ENCODE results near the gene INTS6. TPM values are rescaled to one million over a fixed set of nuclear protein-coding genes. Genes with fewer than 3 reads are reported as not detected.

INTS6 gene
- total RNA-seq, 1 experiment from 2014 or later = 45.5 TPM

DNA sequence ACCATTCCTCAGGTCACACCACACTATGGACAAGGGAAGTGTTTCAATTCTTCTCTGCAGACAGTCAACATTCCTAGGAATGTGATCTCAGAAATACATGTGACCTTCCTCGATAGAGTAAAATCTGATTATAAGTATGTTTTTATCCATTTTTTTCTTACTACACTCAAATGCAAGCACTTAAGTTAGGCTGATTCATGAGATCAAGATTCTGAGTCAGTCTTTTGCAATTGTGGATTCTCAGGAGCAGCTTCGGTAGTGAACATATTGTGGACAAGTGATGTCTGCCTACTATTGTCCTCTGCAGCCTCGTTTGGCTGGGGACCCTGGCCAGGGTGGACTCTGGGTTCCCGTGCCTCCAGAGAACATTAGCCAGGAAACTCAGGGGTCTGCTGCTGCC lies 110.1 kb downstream of the INTS6 start:
- Histone ChIP-seq H3K4me2 (no peak overlapping the region), H3K79me2 (ENCODE audit: low read depth) (no peaks in the 10 kb centered on the region), H3K36me3 (ENCODE audit: low read depth) (no peaks in the 10 kb centered on the region), H3K9me3 (ENCODE audit: insufficient read depth, low read depth) (no peaks in the 10 kb centered on the region), H4K20me1 (ENCODE audit: insufficient read depth) (no peaks in the 10 kb centered on the region), H3K4me1 (replicated peaks; ENCODE audit: insufficient read depth) (no peaks in the 10 kb centered on the region), H3K27me3 (ENCODE audit: insufficient read depth, low read depth) (no peaks in the 10 kb centered on the region), H3K4me3 (no peak overlapping the region), H3F3A (ENCODE audit: insufficient read depth, low read depth) (no peaks in the 10 kb centered on the region), H3K9me2 (ENCODE audit: insufficient read depth) (no peaks in the 10 kb centered on the region; the same call in 1 of the 2 replicates), H3K27ac (no peak overlapping the region), H2AFZ (no peak overlapping the region)
- ChIA-PET CTCF (interaction anchor here (0.6 kb wide), 1 partner anchor 222 kb away, joined by 3 read pairs; no protein-coding TSS in a partner anchor), POLR2A (ENCODE audit: unreplicated experiment) (no interaction called here)
- BruUV-seq (replicated peaks) = no TSS peak
- DNase-seq = no peak
- intact Hi-C loops (cut with micrococcal nuclease; ENCODE audit: unreplicated experiment) = no loop called here
- no peak for TF ChIP-seq CTCF (conservative IDR thresholded peaks at IDR 0.05)
- TF ChIP-seq EZH2 (IDR thresholded peaks at IDR 0.05; ENCODE audit: low read depth) = no peak

- Histone ChIP-seq H3F3A (ENCODE audit: insufficient read depth, low read depth) (no peaks in the 10 kb centered on the region), H3K4me2 (no peak overlapping the region), H3K9me3 (ENCODE audit: insufficient read depth, low read depth) (no peaks in the 10 kb centered on the region), H2AFZ (no peak overlapping the region), H3K27ac (no peak overlapping the region), H3K9me2 (ENCODE audit: insufficient read depth) (no peaks in the 10 kb centered on the region; the same call in 1 of the 2 replicates), H3K79me2 (ENCODE audit: low read depth) (no peaks in the 10 kb centered on the region), H4K20me1 (ENCODE audit: insufficient read depth) (no peaks in the 10 kb centered on the region), H3K27me3 (ENCODE audit: insufficient read depth, low read depth) (no peaks in the 10 kb centered on the region), H3K4me3 (no peak overlapping the region), H3K36me3 (ENCODE audit: low read depth) (no peaks in the 10 kb centered on the region), H3K4me1 (replicated peaks; ENCODE audit: insufficient read depth) (no peaks in the 10 kb centered on the region)
- DNase-seq = no peak
- intact Hi-C loops (cut with micrococcal nuclease; ENCODE audit: unreplicated experiment) = no loop called here
- CTCF ChIA-PET = interaction anchor here (0.6 kb wide), 1 partner anchor 221 kb away, joined by 3 read pairs; no protein-coding TSS in a partner anchor
- no peak for TF ChIP-seq CTCF (conservative IDR thresholded peaks at IDR 0.05)
- TF ChIP-seq EZH2 (IDR thresholded peaks at IDR 0.05; ENCODE audit: low read depth) = no peak
- POLR2A ChIA-PET (ENCODE audit: unreplicated experiment) = no interaction called here
- no TSS peak for BruUV-seq (replicated peaks)
These were observed 111.0 kb downstream of the INTS6 start for GRCh38 chr13:51341791-51342190.

- CTCF ChIA-PET = no interaction called here
- Histone ChIP-seq H3K4me2 (no peak overlapping the region), H2AFZ (no peak overlapping the region), H3K27ac (no peak overlapping the region), H3K27me3 (ENCODE audit: insufficient read depth, low read depth) (no peaks in the 10 kb centered on the region), H3K4me3 (no peak overlapping the region), H3K9me3 (ENCODE audit: insufficient read depth, low read depth) (no peaks in the 10 kb centered on the region), H3K36me3 (ENCODE audit: low read depth) (no peaks in the 10 kb centered on the region), H3K9me2 (ENCODE audit: insufficient read depth) (no peaks in the 10 kb centered on the region; the same call in 1 of the 2 replicates), H3F3A (ENCODE audit: insufficient read depth, low read depth) (no peaks in the 10 kb centered on the region), H4K20me1 (ENCODE audit: insufficient read depth) (no peaks in the 10 kb centered on the region), H3K79me2 (ENCODE audit: low read depth) (no peaks in the 10 kb centered on the region), H3K4me1 (replicated peaks; ENCODE audit: insufficient read depth) (no peaks in the 10 kb centered on the region)
- POLR2A ChIA-PET (ENCODE audit: unreplicated experiment) = no interaction called here
- TF ChIP-seq EZH2 (IDR thresholded peaks at IDR 0.05; ENCODE audit: low read depth) (no peak), CTCF (conservative IDR thresholded peaks at IDR 0.05) (no peak)
- intact Hi-C loops (cut with micrococcal nuclease; ENCODE audit: unreplicated experiment) = no loop called here
- no TSS peak for BruUV-seq (replicated peaks)
- DNase-seq = no peak
These were observed 111.6 kb downstream of the INTS6 start for GRCh38 chr13:51341232-51341631.
